GM15510 (cell line): ENCODE measurements around the gene CTIF.

ENCODE experiments used
- POLR2A ChIP-seq: IDR thresholded peaks from 3 replicates; pipeline ENCODE4 v1.6.1; 2011; ENCODE audit warnings: borderline replicate concordance; ENCODE audit not compliant: insufficient read length; ENCODE audit errors: extremely low read depth

CTIF gene

GRCh38 chr18:48900469-48900868 is 361.6 kb downstream of the CTIF start:
- no peak for TF ChIP-seq POLR2A

- no peak for TF ChIP-seq POLR2A
Measured at GRCh38 chr18:48901145-48902022, 362.6 kb downstream of the CTIF start.

GRCh38 chr18:48902023-48902855 is 363.4 kb downstream of the CTIF start:
- TF ChIP-seq POLR2A: no peak

GRCh38 chr18:48902856-48903601 is 364.2 kb downstream of the CTIF start:
- TF ChIP-seq POLR2A: no peak

GRCh38 chr18:48904091-48904490 is 365.3 kb downstream of the CTIF start:
- no peak for TF ChIP-seq POLR2A

- no peak for TF ChIP-seq POLR2A
Measured at GRCh38 chr18:48904847-48905394, 366.1 kb downstream of the CTIF start.

GRCh38 chr18:48905513-48905912 is 366.7 kb downstream of the CTIF start:
- no peak for TF ChIP-seq POLR2A

- no peak for TF ChIP-seq POLR2A
Measured at GRCh38 chr18:48908916-48909315, 370.1 kb downstream of the CTIF start.

GRCh38 chr18:48909721-48910120 is 370.9 kb downstream of the CTIF start:
- no peak for TF ChIP-seq POLR2A

GRCh38 chr18:48910972-48911545 is 372.2 kb downstream of the CTIF start:
- TF ChIP-seq POLR2A: no peak
